IPS DF 4.7 (cell line): Measurements from ENCODE around the gene MMD2.
"Not testable (repeated sequence)": the region's sequence is repeated elsewhere in the genome, so short reads cannot be mapped to it uniquely, and the experiment has no call there.

Source experiments
- DNase-seq: peaks from one replicate; pipeline ENCODE4 v3.0.0-alpha.2; 2013; ENCODE audit warnings: low spot score; ENCODE audit errors: extremely low read depth

MMD2 gene

DNA sequence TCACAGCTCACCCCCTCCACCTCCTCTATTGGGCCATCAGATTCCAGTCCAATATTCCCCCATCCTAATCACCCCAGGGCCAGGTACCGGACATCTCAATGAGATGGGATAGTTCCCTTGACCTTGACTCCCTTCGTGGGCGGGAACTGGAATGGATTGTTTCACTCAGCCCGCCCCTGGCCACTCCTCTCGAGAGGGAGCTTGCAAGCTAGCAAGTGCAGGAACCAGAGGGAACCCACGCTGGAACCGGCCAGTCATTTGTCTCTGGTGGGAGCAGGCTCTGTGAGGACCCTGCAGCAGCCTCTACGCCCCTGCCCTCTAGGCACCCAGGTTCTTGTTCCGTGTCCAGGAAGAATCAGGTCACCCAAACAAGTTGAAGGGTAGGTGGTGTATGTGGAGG lies 64.5 kb downstream of the MMD2 start:
- DNase-seq: no peak

DNA sequence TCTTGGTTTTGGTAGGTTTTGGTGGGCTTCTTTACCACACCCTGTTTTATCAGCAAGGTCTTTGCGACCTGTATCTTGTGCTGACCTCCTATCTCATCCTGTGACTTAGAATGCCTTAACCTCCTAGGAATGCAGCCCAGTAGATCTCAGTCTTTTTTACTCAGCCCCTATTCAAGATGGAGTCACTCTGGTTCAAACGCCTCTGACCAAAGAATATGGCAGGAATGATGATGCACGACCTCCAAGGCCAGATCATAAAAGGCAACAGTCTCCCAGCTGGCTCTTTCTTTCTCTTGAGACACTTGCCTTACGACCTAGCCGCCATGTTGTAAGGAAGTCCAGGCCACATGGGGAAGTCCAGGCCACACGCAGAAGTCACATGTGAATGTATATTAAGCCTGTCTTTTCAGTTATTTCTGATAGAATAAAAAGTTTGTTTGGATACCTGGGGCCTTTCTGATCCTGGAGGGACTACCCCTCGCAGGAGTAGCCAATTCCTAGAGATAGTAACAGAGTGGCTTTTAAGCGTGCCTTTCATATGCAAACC lies 65.0 kb downstream of the MMD2 start:
- no peak for DNase-seq

DNA sequence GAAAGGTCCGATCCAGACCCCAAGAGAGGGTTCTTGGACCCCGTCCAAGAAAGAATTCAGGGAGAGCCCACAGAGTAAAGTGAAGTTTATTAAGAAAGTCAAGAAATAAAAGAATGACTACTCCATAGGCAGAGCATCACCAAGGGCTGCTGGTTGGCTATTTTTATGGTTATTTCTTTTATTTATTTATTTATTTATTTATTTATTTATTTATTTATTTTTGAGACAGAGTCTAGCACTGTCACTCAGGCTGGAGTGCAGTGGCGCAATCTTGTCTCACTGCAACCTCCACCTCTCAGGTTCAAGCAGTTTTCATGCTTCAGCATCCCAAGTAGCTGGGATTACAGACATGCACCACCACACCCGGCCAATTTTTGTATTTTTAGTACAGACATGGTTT lies 65.8 kb downstream of the MMD2 start:
- DNase-seq: not testable (repeated sequence)

DNA sequence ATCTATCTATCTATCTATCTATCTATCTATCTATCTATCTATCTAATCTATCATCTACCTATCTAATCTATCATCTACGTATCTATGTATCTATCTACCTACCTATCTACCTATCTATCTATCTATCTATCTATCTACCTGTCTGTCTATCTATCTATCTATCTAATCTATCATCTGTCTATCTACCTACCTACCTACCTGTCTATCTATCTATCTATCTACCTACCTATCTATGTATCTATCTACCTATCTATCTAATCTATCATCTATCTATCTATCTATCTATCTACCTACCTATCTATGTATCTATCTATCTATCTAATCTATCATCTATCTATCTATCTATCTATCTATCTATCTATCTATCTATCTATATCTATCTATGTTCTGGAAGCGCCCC lies 67.5 kb downstream of the MMD2 start:
- not testable (repeated sequence) for DNase-seq

DNA sequence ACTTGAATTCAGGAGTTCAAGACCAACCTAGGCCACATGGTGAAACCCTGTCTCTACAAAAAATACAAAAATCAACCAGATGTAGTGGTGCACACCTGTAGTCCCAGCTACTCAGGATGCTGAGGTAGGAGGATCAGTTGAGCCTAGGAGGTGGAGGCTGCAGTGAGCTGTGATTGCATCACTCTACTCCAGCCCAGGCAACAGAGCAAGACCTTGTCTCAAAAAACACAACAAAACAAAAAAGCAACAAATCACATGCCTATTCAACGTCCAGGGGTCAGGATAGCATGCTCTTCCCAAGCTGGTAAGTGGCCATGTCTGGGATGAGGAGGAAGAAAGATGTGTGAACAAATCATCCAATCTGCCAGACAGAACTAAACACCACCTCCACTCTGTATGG lies 69.3 kb downstream of the MMD2 start:
- DNase-seq: no peak

DNA sequence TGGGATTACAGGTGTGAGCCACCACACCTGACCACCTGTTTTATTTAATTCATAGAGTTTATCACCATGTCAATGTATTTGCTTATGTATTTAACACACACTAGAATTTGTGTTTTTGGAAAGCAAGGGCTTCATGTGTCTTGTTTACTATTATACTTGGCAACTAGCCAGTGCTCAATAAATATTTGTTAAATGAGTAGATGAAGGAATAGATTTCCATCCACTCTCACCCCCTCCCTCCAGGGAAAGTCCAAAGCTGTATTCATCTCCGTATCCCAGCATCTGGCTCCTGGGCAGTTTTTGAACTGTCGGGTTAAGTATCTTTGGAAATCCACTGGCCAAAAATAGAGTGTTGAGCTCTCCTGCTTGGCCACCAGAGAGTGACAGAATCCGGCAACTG lies 70.8 kb downstream of the MMD2 start:
- no peak for DNase-seq

DNA sequence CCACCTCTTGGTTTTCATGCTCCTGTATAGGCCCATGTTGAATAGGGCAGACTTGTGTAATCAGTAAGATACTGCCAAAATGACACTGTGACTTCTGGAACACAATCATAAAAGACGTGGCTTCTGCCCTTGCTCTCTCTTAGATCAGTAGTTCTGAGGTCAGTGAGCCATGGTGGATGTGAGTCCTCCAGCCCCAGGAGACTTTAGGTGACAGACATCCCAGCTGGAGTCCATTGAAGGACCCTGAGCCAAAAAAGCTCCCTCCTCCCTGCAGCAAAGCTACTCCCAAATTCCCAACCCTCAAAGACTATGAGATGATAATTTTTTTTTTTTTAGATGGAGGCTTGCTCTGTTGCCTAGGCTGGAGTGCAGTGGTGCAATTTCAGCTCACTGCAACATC lies 72.3 kb downstream of the MMD2 start:
- no peak for DNase-seq

DNA sequence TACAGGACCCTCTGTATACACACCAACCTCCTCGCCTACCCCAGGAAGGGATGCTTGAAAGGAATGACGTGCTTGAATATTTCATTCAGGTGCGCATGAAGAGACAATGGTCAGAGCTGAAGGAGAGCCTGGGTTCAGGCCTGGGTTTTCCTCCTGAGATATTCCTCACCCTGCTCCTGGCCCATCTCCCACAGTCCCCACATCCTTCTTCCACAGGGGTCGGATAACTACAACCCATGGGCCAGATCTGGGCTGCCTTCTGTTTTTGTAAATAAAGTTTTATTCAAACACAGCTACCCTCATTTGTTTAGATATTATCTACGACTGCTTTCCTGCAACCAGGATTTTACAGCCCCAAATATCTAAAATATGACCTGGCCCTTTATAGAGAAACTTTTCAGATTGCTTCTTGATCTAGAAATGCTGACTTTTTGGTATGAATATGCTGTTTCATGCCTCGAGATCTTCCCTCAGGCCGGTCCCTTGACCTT lies 73.6 kb downstream of the MMD2 start:
- no peak for DNase-seq

DNA sequence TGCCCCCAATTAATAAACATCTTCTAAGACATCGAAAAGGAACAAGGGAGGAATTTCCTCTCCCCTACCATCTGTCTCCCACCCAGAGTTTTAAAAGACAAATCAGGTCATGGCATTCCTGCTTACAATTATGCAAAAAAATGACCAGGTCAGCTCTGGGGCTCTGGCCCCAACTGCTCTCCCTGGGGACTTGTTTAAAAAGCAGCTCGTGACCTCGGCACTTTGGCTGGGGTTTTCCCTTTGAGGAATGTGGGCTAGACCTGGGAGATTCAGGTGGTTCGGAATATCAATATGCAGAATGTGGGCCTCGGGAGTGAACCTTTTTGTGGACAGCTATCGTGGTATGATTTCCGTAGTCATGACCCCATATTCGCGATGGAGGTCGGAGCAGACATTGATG lies 74.8 kb downstream of the MMD2 start:
- DNase-seq: no peak

DNA sequence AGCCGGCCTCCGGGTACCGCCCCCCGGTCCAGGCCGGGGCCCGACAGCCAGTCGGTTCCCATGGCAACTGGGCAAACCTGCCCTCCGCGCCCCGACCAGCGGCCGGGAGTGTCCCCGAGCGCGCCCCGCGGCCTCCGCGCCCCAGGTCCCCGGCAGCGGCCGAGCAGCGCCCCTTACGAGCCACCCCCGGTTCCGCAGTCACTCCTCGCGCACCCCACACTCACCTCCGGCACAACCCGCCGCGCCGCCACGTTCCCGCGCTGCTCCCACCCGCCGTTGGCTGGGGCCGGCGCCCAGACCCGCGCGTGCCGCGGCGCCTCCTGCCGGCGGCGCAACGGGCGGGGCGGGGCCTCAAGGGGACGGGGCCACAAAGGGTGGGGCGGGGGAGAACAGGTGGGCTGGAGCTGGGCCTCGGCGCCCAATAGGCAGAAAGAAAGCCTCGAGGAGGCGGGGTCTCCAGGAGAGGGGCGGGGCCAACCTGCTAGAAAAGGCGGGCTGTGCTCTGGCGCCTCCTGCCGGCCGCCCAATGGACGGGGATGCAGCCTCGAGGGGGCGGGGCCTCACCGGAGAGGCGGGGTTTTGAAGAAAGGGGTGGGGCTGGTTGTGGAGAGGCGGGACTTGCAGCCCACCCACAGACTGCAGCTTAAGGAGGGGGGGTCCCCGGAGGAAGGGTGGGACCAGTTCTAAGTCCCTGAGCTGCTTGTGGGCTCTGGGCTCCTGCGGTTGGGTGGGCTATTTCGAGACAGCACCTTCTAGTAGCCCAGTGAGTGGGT lies 75.4 kb downstream of the MMD2 start, which contains the start of gene RADIL:
Gene RADIL (minus strand): TSS at position 345 of the 773 bp plus-strand sequence. CDS start 5,577 bp downstream, outside the sequence.
- no peak for DNase-seq

DNA sequence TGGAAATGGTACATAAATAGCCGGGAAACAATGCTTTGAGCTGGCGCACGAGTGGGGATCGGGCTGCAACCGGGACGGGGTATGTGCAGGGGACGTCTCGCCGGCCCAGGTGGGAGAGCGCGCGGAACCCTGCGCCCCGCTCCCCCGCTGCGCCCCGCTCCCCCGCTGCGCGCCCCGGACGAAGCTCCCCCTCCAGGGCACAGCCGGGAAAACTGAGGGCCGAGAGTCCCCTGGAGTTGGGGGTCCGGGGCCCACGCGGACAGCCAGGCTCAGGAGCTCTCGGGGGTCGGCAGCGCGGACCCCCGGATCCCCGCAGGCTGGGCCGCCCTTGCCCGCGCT lies 76.0 kb downstream of the MMD2 start:
- no peak for DNase-seq

DNA sequence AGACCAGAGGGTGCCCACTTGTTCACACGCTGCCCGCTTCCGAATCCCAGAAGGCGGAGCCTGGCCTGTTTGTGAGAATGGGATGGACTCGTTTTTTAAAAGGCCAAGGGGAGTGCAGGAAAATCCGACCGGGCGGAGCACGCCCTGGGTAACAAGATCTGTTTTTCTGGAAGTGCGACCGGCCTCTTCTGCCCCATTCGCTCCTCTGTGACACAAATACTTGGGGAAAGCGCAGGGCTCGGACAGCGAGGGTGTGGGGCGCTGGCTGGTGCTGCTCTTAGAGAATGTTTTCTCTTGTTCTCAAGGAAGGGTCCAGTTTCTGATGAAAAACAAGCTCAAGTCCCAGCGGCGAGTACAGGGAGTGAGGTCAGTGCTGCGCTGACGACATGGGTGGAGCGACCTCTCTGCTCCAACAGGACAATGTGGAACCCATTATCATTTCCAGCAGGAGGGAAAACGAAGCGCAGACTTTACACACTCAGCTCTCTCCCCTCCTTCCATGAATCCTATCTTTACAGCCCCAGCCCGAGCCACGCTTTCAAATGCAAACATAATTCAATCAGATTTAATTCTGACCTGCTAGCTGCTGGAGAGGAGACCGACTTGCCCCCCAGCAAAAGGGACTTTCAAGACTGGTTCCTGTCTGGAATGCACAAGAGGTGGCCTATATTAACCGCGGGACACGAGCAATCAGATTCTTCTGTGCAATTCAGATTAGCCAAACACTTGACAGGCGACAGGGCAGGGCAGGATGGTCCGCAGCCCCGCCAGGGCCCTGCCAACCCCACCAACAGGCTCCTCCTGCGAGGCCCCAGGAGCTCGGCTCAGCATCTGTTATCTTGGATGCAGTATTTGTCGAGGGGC lies 76.6 kb downstream of the MMD2 start:
- no peak for DNase-seq

DNA sequence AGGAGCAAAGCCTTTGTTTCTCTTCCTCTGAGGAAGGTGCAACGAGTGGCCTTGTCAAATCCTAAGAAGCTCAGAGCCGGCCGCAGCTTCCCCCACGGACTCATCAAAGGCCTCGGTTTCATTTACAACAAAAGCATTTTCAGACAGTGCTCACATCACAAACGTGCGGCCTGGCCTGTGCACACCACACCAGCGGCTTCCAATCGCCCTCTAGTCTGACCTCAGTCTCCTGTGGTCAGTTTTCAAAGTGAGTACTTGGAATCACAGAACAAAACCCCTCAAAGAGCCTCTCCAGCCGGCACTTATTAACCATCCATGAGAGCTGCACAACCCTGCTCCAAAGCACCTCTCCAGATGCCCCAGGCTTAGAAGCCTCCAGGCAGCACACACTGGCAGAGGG lies 78.8 kb downstream of the MMD2 start:
- DNase-seq: no peak

DNA sequence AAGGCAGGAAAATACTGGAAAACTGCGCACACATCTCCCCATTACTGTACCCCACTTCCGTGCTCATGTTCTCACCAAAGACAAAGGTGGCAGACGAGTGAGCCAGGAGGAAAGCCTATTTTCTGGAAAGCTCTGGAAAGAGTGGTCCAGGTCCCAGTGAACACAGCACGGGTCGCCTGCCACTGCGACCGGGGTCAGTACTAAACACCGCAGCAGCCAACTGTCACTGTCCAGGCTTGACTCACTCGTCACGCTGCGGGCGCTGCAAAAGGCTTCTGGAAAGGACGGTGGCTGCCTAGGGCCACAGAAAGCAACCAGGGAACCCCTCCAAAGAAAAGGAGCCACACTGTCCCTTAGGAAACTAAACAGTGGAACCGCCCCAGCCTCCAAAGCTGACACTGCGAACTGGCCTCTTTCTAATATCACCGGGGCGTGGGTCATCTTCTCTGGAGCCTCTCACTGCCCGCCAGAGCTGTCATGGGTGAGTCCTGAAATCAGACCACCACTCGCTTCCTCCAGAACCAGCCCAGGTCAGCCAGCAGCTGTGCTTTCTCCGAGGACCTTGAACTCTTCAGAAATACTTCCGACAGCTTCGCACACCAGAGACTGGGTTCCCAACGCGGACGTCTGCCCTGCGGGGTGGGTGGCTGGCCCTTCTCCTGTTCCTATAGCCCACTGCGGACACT lies 79.4 kb downstream of the MMD2 start:
- DNase-seq: no peak

DNA sequence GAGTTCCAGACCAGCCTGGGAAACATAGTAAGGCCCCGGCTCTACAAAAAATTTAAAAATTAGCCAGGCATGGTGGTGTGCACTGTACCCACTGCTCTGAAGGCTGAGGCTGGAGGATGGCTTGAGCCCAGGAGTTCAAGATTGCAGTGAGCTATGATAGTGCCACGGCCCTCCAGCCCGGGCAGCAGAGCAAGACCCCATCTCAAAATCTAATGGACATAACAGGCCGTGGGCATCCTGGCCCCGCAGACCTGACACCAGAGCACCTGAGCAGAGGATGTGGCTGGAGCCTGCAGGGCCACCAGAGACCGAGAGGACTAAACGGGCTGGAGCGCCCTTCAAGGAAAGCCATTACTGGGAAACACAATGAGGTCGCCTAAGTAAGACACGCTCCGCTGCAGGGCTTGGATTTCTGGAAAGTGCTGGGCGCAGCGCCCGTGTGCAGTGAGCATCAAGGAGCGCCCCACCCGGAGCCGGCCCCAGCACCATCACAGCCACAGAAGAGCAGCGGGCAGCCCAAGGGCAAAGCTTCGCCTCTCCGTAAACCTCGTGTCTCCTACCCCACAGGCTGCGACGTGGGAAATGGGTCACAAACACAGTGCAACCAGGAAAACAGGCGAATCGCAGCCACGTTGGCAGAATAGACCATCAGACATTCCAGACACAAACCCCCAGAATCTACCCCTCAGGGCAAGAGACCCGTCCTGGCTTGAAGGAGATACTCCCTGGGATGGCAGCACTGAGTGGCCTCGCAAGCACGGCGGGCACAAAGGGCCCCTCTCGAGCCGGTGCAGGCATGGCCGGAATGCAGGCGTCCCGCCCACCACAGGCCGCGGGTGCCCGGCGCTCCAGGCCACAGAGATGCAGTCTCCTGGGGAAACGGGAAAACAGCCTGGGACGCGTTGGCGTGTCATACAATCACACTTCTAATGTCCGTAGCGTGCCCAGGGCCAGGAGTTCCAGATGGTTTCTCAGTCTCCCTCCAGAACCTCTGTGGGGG lies 80.4 kb downstream of the MMD2 start:
- no peak for DNase-seq

DNA sequence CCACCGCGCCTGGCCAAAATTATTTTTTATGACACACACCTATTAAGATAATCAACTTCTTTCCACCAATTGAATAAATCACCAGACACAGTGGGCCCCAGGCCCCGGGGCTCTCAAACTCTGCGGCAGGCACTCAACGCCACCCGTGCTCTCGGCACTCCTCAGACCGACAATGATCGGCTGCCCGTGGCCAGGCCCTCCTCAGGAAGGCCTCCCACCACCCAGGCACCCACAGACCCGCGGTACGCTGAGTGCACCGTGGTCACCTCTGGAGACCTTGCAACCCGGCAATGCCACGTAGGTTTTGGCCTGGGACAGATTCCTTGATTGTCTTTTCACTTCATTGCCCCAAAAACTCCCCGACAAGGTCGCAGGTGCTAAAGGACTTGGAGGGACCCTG lies 82.4 kb downstream of the MMD2 start:
- DNase-seq: no peak

DNA sequence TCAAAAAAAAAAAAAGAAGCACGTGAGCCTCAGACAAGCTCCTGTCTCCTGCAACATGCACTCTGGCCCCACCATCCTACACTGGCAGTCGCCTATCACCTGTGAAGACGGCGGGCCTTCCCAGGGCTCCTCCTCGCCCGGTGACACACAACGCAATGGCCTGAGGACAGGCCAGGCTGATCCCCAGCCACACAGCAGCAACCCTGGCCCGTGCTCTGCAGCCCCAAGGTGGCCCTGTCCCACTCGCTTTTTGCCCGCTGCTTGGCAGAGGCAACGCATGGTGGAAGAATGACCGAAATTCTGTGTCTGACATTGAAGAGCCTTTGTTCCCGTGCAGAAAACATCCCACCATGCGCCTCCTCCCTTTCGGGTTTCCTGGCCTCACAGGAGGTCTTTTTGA lies 83.6 kb downstream of the MMD2 start:
- no peak for DNase-seq

DNA sequence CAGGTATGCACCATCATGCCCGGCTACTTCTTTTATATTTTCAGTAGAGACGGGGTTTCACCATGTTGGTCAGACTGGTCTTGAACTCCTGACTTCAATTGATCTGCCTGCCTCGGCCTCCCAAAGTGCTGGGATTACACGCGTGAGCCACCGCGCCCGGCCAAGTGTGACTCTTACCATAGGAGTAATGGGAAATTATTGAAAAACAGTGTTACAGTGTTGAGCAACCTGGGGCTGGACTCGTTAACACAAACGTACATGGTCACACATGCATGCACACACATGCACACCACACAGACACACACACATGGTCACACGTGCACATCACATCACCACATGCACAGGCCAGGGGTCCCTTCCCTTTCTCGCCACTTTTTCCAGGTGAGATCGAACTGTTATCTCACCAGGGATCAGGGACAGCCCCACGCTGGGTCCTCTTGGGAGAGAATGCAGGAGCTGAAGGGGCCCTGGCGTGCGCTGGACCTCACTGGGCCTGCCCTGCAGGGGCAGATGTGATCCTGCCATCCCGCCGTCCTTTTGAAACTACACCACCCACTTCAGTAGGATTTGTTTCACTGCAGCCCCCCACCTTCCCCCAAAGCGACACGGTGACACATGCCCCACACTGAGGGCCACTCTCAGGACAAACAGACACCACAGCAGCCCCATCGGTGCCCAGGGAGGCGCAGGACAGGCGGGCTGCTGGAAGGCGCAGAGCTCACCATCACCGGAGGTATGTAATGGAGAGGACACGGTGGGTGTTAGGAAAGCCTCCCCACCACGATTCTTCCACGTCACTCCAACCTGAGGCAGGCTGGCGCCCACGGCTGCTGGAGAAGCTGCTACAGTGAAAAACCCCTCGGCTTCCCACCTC lies 85.7 kb downstream of the MMD2 start:
- no peak for DNase-seq

DNA sequence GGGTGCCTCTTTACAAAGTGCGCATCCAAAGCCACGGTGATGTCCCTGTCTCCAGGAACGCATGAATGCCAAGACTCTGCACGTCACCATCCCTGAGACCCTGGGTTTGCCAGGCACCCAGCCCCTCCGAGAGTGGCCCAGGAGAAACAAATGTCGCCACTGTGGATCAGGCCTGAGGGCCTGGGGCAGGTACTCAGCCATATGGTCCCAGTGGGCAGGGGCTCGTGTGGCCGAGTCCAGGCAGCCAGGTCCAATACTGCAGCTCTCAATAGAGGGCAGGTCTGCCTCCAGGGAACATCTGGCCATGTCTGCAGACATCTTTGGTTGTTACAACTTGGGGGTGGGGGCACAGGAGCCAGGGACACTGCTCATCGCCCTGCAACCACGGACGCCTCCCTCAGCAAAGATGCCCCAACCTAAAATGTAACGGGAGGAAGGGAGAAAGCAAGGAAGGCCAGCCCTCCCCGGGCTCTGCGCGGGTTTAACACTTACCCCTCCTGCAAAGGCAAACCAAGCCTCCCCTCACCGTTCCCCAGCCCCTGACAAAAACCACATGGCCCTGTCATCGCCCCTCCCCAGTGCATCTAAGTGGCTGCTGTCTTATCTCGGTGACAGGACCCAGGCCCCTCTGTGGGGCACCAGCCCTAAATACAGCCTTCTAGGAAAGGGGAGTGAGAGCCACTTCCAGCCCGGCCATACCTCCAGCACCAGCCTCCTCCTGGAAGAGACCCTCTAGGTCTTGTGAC lies 86.9 kb downstream of the MMD2 start:
- no peak for DNase-seq
